Breast epithelium (tissue), 4 donors: ENCODE data around the gene WASF3. TPM values are rescaled to one million over a fixed set of nuclear protein-coding genes. Genes with fewer than 3 reads are reported as not detected.

Source experiments
- DNase-seq, 2 donors: peaks; one replicate each; pipeline ENCODE4 v3.0.0-alpha.2; 2019; ENCODE audit warnings: low spot score in 2 of 2
- H3K27ac ChIP-seq, 2 donors: fragments of 200-600 bp; sonication (generic) in 1 of 2; one replicate each; pipeline ENCODE4 v1.5.1; 2016 to 2019; ENCODE audit warnings: mild to moderate bottlenecking in 1 of 2
- H3K27me3 ChIP-seq, 2 donors: fragments of 200-600 bp; sonication (generic) in 1 of 2; one replicate each; pipeline versions ENCODE4 v1.5.1 to v1.6.0; 2017 to 2019; ENCODE audit warnings: control low read depth in 1 of 2, mild to moderate bottlenecking in 1 of 2
- H3K36me3 ChIP-seq: fragments of 200-600 bp; one replicate; pipeline ENCODE4 v1.5.1; 2019
- H3K4me1 ChIP-seq, 2 donors: fragments of 200-600 bp; sonication (generic); one replicate each; pipeline ENCODE4 v1.5.1; 2016 to 2019; ENCODE audit warnings: control low read depth in 1 of 2
- H3K4me3 ChIP-seq, 3 donors: fragments of 200-600 bp; sonication (generic); 1 replicate in 2 of 3; 2 replicates in 1 of 3; pipeline ENCODE4 v1.5.1; 2016 to 2019; ENCODE audit warnings: mild to moderate bottlenecking in 3 of 3, moderate library complexity in 2 of 3
- H3K9me3 ChIP-seq, 2 donors: fragments of 200-600 bp; sonication (generic) in 1 of 2; one replicate each; pipeline ENCODE4 v1.5.1; 2016 to 2019; ENCODE audit warnings: control low read depth in 1 of 2
- CTCF ChIP-seq, 3 donors: fragments of 450-650 bp; IDR thresholded peaks; one replicate each; pipeline ENCODE4 v1.5.1; 2016 to 2017; ENCODE audit warnings: antibody characterized with exemption in 3 of 3, mild to moderate bottlenecking in 3 of 3, moderate library complexity in 3 of 3
- POLR2A ChIP-seq: fragments of 450-650 bp; IDR thresholded peaks from one replicate; pipeline ENCODE4 v1.6.1; 2016; ENCODE audit warnings: antibody characterized with exemption, mild to moderate bottlenecking, moderate library complexity
- POLR2AphosphoS5 ChIP-seq, 3 donors: sonication (generic); formaldehyde crosslinking; IDR thresholded peaks; one replicate each; pipeline ENCODE4 v1.6.1; 2017; ENCODE audit warnings: antibody characterized with exemption in 3 of 3
- intact Hi-C: fragments of 100-400 bp; cut with DNase I; formaldehyde crosslinking; loops from one replicate; pipeline ENCODE4 v1.15.1; 2023; ENCODE audit warnings: low total_unique reads
- total RNA-seq, 3 donors: library from RNA; depleted of rRNA; stranded (reverse); fragments of >200 nt; gene quantifications; one replicate each; pipeline ENCODE4 v1.1.0, GENCODE V29; 2016

WASF3 gene
- total RNA-seq, 3 donors from 2014 or later = 15.2 to 67.0 (median 19.3) TPM

DNA sequence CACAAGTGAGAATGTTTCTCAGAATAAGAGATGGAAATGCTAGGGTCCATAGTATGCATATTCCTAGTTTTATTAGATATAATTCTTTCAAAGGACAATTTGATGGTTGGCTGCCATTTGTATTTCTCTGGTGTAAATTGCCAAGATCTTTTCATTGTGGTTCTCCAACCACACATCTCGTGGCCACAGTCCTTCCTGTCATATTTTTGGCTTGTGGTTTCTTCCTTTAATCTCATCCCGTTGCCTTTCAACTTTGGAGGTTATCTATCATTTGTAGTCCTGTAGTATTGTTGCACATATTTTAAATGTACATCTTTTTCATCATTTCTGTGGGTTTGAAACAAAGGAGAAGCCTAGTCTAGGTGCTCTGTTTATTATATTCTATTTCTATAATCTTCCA lies 61.2 kb downstream of the WASF3 start:
- Histone ChIP-seq H3K4me3 (no peak overlapping the region), H3K9me3 (peaks cover 4 to 10% of the 10 kb centered on the region in 2 donors), H3K4me1 (no peaks in the 10 kb centered on the region), H3K27me3 (no peaks in the 10 kb centered on the region), H3K27ac (no peak overlapping the region), H3K36me3 (no peaks in the 10 kb centered on the region)
- DNase-seq = no peak
- TF ChIP-seq CTCF (IDR thresholded peaks at IDR 0.05) (no peak), POLR2A (no peak), POLR2AphosphoS5 (IDR thresholded peaks at IDR 0.05) (no peak)
- intact Hi-C loops = no loop called here

DNA sequence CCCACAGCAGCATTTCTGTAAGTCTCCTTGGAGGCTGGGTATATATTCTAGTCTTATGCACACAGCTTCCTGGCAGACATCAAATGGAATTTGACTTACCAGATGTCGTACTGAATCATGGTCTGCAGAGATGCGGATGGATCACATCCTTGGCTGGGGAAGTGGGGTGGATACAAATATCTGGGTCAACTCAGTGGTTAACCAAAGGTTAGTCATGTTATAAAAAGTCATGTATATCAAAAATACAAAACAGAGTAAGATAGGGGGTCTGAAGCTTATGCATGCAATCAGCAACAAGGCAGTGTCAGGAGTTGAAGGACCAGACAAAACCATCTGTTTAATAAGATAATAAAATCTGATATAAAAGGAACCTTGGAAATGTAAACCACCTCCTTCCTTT lies 61.9 kb downstream of the WASF3 start:
- TF ChIP-seq CTCF (IDR thresholded peaks at IDR 0.05) (no peak), POLR2AphosphoS5 (IDR thresholded peaks at IDR 0.05) (no peak), POLR2A (no peak)
- intact Hi-C loops = no loop called here
- Histone ChIP-seq H3K36me3 (no peaks in the 10 kb centered on the region), H3K4me3 (no peak overlapping the region), H3K27me3 (no peaks in the 10 kb centered on the region), H3K9me3 (peaks cover 4 to 16% of the 10 kb centered on the region in 2 donors), H3K27ac (no peak overlapping the region), H3K4me1 (no peaks in the 10 kb centered on the region)
- no peak for DNase-seq

- Histone ChIP-seq H3K36me3 (no peaks in the 10 kb centered on the region), H3K4me1 (no peaks in the 10 kb centered on the region), H3K27me3 (no peaks in the 10 kb centered on the region), H3K27ac (no peak overlapping the region), H3K9me3 (peaks cover 4 to 31% of the 10 kb centered on the region in 2 donors), H3K4me3 (no peak overlapping the region)
- TF ChIP-seq POLR2AphosphoS5 (IDR thresholded peaks at IDR 0.05) (no peak), CTCF (IDR thresholded peaks at IDR 0.05) (no peak), POLR2A (no peak)
- DNase-seq = no peak
- intact Hi-C loops = no loop called here
Observed at GRCh38 chr13:26621731-26622401, 64.4 kb downstream of the WASF3 start.

DNA sequence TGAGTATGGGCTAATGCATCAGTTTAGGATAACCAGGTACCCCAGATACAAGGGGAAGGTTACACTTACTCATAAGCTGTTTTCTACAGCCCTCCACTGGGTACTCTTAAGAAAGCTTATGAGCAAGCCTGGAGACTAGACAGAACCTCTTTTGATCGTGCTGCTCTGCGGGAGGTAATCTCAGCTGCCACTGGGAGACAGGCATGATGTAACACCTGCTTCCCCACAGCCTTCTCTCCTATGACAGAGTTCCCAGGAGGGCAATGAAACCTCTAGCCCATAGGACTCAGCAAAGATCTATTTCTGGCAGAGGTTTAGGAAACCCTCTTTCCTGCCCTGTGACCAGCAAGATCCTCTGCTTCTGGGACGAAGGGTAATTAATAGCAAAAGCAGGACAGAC lies 65.6 kb downstream of the WASF3 start:
- DNase-seq = no peak
- Histone ChIP-seq H3K4me3 (no peak overlapping the region), H3K27ac (no peak overlapping the region), H3K27me3 (no peaks in the 10 kb centered on the region), H3K4me1 (no peaks in the 10 kb centered on the region), H3K9me3 (peaks cover 4 to 31% of the 10 kb centered on the region in 2 donors), H3K36me3 (no peaks in the 10 kb centered on the region)
- intact Hi-C loops = no loop called here
- TF ChIP-seq POLR2AphosphoS5 (IDR thresholded peaks at IDR 0.05) (no peak), CTCF (IDR thresholded peaks at IDR 0.05) (no peak), POLR2A (no peak)

- no peaks in the 10 kb centered on the region for H3K27me3 ChIP-seq
- no peak for DNase-seq
- H3K27ac ChIP-seq = no peak overlapping the region
- no peak for TF ChIP-seq POLR2AphosphoS5 (IDR thresholded peaks at IDR 0.05)
- TF ChIP-seq CTCF (IDR thresholded peaks at IDR 0.05) = no peak
- TF ChIP-seq POLR2A = no peak
- H3K4me1 ChIP-seq = no peaks in the 10 kb centered on the region
- no peak overlapping the region for H3K4me3 ChIP-seq
- H3K36me3 ChIP-seq = no peaks in the 10 kb centered on the region
- H3K9me3 ChIP-seq = peaks cover 14 to 31% of the 10 kb centered on the region in 2 donors
- intact Hi-C loops = no loop called here
Observed at GRCh38 chr13:26624572-26624971, 67.1 kb downstream of the WASF3 start.
